HG03521 (cell line): ENCODE data around the gene GSE1.

ENCODE experiments used
- ATAC-seq: cut with Tn5 transposase; IDR thresholded peaks from one replicate; pipeline ENCODE4 v1.9.1; 2021; ENCODE audit warnings: mild to moderate bottlenecking, moderate library complexity; ENCODE audit not compliant: unreplicated experiment

Gene GSE1

DNA sequence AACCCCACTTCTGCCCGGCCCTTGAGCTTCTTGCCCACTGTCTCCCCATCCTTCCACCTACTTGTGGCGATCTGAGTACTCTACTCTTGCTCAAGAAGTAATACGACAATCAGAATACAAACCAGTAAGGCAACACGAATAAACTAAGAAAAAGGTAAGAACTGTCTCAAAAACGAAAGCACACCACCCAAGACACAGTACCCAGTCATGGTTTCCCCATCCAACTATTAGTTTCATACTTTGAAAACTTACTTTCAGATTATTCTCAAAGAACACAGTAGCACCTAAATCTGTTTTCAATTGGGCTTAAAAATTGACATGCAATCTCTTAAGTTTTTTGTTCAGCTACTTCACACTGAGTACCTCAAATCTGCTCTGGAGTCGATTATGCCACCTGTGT lies 61.7 kb downstream of the GSE1 start:
- no peak for ATAC-seq

DNA sequence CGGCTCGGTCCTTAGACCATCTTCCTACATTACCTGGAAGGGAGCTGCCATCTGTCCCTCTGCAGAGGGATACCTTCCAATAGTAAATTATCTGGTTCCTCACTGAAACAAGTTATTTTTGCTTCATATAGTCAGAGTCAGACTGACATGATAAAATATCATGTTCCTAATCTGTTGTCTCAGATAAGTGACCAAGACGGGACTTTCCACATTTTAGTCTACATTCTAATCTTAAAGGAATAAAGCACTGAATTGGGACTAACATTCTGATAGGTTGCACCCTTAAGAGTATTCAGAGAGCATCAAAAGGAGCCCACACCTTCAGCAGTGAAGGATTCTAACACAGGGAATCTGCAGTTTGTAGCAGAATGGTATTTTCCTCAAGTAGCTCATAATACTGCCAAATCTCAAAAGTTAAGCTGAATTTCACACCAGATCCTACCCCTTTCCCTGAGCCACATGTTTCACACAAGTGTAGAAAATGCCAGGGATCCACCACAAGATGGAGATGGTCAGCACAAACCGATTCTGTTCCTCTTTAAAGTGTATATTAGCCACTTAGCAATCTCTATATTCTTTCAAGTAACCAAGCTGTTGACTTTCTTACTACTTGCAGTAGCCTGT lies 62.2 kb downstream of the GSE1 start:
- ATAC-seq = no peak

DNA sequence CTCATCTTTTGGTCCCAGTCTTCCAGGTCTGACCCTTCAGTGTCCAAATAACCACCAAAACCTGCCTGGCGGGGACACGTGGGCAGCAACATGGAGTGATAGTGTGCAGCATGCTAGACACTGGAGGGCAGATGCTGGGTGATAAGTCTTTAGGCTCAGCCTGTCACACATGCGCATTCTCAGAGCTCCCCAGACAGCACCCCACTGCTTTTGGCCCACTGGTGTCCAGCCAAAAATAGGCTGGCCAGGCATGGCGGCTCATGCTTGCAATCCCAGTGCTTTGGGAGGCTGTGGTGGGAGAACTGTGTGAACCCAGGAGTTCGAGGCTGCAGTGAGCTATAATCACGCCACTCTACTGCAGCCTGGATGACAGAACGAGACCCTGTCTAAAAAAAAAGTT lies 63.3 kb downstream of the GSE1 start:
- no peak for ATAC-seq

DNA sequence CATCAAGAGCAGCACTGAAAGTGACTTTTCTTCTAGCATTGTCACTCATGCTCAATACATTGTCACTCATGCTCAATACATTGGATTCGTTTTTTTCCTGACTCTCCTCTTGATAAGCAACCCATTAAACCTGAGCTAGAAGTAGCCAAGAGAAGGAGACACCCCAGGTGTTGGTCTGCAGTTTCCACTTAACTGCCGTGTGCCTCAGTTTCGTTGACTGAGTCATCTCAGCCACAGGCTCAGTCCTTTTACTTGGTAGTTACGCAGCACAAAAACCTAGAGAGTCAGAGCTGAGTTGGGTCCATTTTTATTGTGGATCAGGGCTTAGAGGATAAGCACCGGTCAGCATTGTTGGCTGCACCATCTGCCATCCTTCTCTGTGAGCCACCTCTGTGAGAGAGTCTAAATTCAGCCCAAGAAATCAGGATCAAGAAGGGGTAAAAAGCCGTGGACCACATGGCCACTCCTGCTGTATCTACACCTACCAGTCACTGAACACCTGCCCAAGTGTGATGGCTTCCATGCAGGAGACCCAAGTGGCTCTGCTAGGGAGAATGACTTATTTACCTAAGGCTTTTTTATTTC lies 64.4 kb downstream of the GSE1 start:
- ATAC-seq = no peak

DNA sequence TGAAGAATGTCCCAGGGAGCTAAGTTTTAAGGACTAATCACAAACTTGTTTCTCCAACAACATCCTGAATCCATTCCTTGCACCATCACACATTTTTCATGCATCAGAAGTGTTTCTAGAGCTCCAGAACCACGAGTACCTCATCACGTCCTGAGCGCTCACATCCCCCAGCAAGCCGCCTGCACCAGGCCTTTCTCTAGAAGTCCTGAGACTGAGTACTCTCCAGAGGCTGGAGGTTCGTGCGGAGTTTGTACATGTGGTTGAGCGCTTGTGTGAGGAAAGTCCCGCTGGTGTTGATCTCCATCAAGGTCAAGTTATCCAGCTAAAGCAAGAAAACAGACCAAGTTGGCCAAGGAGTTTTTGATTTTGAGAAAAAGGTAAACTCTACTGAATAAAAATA lies 64.9 kb downstream of the GSE1 start:
- ATAC-seq = no peak

DNA sequence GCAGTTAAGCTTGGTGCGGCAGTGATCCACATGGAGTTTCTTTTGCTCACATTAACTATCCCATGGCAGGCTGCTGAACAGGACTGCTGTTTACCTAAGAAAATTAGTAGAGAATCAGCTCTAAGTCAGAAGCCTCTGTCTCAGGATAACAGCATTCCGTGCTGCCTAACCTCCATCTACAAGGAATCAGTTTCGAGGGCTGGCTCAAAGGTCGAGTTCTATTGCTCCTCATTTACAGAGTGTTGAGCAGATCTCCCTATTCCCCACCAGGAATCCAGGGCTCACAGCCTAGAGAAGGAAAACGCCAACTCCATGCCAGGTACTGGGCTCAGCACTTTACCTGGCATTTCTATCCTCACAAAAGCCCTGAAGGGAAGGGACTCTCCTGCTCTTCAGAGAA lies 65.7 kb downstream of the GSE1 start:
- ATAC-seq = no peak

DNA sequence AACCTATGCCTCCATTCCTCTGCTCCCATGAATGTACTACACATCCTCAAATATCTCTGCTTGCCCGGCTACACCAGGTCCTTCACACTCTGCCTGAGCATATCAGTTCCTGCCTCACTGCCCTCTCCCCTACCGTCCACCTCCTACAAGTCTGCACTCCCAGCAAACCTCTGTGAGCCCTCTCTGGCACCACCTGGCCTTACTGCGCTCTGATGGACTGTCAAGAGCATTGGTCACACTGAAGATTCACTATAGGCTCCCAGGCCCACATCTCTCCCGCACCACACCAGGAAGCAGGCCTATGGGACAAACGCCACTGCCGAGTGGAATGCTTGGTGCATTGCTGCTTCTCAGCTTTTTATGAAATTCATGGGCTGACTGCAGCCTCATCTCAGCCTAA lies 66.7 kb downstream of the GSE1 start:
- no peak for ATAC-seq

DNA sequence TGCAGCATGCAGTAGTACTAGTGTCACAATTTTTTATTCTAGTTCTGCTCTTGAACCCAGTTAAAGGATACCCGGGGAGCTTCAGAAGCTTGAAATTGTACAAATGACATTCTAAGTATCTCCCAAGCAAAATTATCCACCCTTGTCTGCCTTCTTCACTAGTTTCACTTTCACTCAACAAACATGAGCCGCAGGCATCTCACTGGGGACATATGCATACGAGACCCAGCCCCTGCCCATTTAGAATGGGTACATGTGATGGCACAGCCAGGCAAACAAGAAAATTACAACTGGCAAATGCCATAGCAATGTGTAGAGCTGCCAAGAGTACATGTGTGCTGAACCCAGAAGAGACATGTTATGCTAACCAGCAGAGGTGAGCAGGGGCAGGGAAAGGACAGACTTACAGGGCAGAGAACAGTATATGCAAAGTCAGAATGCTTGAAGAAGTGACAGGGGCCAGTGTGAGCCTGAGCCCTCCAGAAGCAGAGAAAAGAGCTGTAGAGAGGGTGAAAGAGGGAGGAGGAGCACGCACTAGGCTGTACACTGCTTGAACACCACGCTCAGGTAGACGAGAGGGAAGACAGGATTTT lies 67.3 kb downstream of the GSE1 start:
- ATAC-seq = no peak

DNA sequence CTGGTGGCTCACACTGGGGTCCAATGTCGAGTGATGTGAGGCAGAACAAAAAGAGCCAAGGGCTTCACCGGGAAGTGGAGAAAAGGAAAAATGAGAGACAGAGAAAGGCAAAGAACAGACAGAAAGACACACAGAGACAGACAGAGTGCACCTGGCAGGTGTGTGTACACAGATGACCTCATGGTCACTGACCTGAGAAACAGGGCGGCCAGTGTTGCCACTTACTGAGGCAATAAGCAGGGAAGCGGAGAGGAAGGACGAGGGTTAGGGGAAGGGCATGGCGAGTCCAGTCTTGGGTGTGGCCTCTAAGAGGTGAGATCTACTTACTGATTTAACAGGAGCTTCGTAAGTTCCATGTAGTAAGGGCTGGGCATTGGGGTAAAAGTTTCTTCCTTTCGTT lies 68.1 kb downstream of the GSE1 start:
- no peak for ATAC-seq

DNA sequence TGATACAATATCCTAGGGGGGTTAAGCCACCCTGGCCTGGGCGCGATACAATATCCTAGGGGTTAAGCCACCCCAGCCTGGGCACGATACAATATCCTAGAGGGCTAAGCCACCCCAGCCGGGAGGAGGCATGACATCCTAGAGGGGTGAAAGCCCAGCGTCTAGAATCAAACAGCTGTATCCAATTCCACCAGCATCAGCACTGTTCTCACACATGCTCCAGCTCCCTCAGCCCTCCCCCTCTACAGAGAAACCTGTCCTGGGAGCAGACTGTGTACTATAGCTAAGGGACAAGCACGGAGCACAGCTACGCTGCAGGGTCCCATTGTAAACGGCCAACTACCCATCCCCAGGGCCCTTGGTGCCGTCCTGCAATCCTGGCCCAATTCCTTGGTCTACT lies 69.4 kb downstream of the GSE1 start:
- no peak for ATAC-seq

DNA sequence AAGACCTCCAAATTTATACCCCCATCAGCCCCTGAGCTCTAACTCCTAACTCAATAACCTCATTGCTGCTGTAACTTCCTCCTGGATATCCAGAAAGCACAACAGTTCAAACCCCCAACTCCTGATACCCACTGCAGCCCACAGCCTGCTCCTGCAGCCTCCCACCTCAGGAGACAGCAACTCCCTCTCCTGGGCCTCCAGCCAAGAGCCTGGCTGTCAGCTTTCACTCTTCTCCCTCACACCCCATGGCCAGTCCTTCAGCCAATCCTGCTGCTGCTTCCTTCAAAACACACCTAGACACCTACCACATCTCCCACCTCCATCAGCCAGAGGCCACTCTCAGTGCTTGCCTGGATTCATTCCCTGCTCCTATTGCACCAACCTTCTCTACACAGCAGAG lies 70.2 kb downstream of the GSE1 start:
- no peak for ATAC-seq

DNA sequence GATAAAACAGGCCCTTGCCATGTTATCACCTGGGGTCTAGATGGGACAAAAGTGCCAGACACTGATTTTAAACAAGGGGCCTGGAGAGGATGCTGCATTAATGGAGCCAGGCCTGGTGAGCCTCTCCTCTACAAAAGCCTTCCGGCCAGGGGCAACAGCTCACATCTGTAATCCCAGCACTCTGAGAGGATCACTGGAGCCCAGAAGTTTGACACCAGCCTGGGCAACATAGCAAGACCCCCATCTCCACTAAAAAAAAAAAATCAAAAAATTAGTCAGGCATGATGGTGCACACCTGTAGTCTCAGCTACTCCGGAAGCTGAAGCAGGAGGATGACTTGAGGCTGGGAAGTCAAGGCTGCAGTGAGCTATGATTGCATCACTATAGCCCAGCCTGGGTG lies 72.1 kb downstream of the GSE1 start:
- no peak for ATAC-seq

DNA sequence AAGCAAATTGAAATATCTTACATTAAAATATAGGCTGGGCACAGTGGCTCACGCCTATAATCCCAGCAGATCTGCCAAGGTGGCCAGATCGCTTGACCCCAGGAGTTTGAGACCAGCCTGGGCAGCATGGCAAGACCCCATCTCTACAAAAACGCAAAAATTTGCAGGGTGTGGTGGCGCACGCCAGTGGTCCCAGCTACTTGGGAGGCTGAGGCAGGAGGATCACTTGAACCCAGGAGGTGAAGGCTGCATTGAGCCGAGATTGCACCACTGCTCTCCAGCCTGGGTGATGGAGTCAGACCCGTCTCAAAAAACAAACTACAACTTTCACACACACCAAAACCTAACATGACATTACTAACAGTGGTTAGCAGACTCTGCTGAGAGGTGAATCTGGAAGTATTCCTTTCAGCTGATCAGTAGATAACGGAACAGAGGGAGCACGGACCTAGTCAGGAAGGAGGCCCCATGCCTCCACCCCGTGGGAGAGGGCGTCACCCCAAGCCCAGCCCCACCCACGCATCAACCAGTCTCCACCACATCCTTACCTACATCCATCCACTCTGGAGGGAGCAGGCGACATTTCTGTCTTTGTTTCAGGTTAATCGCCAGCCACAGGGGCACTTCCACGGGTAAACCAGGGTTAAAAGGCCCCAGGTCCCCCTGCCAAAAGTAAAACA lies 73.9 kb downstream of the GSE1 start:
- no peak for ATAC-seq

DNA sequence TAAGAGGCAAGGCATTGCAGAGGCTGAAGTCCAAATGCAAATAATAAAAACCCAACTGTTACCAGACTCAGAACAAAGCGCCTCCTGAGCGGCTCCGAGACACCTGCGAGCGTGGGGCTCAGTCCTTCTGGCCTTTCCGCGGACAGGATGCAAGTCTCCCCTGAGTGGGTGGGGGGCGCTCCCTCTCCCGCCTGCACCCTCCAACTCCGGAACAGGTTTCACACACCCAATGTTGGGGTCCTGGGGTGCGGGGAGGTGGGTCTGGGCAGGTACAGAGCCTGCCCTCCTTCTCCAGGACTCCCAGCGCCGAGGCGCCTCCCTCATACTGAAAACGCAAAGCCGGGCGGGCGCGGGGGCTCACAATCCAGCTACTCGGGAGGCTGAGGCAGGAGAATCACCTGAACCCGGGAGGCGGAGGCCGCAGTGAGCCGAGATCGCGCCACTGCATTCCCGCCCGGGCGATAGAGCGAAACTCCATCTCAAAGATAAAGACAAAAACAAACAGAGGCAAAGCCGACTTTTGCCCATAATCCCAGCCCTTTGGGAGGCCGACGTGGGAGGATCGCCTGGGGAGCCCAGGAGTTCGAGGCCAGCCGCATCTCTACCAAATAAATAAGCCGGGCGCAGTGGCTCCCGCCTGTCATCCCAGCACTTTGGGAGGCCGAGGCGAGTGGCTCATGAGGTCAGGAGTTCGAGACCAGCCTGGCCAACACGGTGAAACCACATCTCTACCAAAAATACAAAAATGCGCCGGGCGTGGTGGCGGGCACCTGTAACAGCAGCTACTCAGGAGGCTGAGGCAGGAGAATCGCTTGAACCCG lies 74.7 kb downstream of the GSE1 start:
- no peak for ATAC-seq

DNA sequence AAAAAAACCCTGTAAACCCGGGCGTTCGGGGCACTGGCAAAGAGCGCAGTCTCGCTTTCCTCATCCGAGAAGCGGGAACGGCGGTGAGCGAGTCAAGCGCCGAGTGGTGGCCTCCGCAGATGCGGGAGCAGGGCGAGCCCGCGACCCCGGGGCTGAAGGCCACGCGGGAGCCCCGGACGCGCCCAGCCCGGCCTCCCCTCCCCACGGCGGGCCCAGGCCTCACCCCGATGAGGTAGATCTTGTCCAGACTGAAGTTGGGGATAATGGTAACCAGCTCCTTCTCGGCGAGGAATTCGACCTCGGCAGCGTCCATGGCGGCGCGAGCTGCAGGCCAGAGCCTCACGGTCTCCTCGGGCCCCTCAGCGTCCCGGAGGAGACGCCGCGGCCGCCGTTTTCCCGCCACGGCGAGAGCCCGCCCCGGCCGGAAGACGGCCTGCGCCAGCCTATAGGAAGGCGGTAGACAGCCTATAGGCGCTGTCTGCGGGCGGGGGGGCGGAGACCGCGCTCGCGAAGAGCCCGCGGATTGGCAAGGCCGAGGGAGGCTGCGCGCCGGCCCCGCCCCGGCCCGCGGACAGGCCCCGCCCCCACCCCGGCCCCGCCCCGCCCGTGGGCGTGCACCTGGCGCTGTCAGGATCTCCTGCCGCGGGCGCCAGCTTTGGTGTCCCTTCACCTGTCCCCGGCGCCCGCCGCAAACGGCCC lies 75.6 kb downstream of the GSE1 start, which contains the start of gene GINS2:
Gene GINS2 (minus strand): TSS at position 369 of the 699 bp plus-strand sequence. CDS start 56 bp downstream, at position 313.
- ATAC-seq = peak; percentile 98

DNA sequence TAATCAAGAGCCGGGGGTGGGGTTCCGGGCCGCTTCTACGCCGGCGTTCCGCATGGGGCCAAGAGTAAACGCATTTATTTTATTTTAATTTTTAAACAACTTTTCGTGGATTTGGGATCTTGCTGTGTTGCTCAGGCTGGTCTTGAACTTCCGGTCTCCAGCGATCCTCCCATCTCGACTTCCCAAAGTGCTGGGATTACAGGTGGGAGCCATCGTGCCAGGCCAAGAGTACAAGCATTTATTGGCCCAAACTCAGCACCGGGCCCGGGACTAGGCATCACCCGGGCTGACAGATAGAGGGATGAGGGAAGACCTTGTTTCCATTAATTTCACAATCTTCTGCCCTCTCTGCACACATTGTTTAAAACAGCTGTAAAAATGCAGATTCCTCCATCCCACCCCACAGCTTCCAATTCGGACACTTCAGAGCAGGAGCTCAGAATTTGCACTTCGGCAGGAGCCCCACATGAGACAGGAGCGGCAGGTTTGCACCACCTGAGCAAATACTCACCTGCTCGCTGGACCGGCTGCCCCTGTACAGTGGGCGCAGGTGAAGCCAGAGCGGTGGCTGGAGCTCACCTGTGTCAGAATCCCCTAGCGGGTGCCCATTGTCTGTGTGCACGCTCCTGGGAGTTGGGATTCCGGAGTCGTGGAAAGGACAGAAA lies 76.3 kb downstream of the GSE1 start:
- no peak for ATAC-seq

DNA sequence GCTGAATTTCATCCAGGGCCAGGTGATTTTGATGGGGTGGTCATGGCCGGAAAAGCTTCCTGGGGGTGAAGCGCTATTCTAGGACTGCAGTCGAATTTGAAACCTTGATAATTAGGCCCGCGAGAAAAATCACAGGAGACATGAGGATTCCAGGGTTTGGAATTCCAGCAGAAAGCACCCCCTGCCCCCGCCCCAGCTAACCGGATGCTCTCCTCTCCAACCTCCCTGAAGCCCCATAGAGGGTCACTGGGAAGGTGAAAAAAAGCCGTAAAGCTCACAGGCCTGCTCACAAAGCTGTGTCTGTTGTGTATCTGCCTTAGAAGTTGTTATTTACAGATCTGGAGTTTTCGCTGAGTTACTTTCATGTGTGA lies 76.8 kb downstream of the GSE1 start:
- no peak for ATAC-seq

DNA sequence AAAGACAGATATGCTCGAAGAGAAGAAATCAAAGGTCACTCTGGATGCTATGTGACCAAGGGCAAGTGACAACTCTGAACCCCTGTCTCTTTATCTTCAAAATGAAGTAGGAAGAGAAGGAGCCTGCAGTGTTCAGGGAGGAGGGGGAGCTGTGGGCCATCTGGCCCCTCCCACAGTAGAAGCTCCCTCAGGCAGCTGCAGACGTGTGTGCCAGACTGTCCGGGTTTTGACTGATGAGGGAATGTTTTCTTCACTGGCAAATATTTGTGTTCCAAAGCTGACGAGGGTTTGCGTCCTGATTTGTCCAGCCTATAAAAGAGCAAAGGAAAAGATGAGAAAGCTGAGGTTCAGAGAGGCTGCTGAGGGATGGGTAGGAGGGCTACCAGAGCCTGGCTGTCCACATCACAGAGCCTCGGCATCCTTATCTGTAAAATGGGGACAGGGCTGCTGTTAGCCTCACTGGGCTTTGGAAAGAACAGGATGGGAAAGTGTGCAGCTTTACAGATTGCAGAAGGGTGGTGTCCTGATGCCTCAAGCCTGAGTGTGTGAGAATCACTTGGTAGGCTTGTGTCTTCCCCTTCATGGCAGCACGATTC lies 77.4 kb downstream of the GSE1 start:
- no peak for ATAC-seq

DNA sequence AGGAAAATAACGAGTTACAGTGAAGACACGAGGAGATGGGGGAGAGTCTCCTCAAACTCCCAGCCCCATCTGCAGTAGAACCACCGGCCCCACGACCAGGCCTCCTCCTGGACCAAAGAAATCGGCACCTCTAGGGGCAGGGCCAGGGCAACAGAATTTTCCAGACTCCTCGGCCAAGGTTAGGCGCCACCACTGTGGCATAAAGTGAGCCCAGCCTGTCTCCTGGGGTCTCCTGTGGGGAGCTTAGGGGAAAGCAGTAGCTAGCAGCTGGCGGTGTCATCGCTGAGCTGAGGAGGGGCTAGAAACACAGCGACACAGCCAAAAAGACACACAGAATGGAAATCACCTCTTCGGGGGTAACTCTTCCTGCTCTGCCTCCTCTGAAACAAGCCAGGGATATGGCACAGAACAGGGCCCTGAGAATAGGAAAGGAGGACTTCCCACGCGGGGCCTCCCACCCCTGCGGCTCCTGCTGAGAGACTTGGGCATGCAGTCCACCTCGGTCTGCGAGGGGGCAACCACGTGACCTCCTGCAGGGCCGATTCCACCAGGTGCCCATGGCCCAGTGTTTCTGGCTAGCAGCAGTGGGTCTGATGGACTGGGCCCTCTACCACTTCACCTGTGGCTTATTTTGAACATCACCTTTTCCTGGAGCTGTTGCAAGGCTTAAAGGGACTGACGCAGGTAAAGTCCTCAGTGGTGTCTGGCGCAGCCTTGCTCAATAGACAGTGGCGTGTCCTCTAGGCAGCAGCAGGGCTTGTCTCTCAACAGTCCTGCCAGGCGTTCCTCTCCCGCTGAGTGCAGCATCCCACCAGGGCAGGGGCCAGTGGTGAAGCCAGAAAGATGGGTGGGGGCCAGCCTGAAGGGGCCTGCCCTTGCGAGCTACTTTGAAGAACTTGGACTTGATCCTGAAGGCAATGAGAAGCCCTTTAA lies 82.3 kb downstream of the GSE1 start:
- no peak for ATAC-seq
